ENCODE measurements around the gene ZIC2. TPM values are rescaled to one million over a fixed set of nuclear protein-coding genes. Genes with fewer than 3 reads are reported as not detected.

ZIC2 gene
- polyA plus RNA-seq, 1 donor from 2014 or later, result 10.6 TPM

- H3K4me3 ChIP-seq (ENCODE audit: low read length), result no peak overlapping the region
- TF ChIP-seq TAF1 (IDR thresholded peaks at IDR 0.05; ENCODE audit: low read depth) (no peak), EP300 (conservative IDR thresholded peaks at IDR 0.05; ENCODE audit: poor library complexity, severe bottlenecking) (no peak), CTCF (IDR thresholded peaks at IDR 0.05; ENCODE audit: poor library complexity, severe bottlenecking) (no peak), MXI1 (conservative IDR thresholded peaks at IDR 0.05; ENCODE audit: poor library complexity, severe bottlenecking) (no peak), POLR2AphosphoS5 (IDR thresholded peaks at IDR 0.05) (no peak), REST (IDR thresholded peaks at IDR 0.05; ENCODE audit: borderline replicate concordance) (no peak), EZH2 (IDR thresholded peaks at IDR 0.05; ENCODE audit: borderline replicate concordance, insufficient read depth, low read length, poor library complexity, severe bottlenecking) (no peak)
These were observed 42.4 kb downstream of the ZIC2 start for GRCh38 chr13:100024023-100024422.

GRCh38 chr13:100029933-100030332 lies 48.3 kb downstream of the ZIC2 start:
- H3K27me3 ChIP-seq (ENCODE audit: insufficient read depth, low read depth, low read length), result no peaks in the 10 kb centered on the region
- H3K4me3 ChIP-seq (ENCODE audit: low read length), result no peak overlapping the region

More at GRCh38 chr13:100024023-100024422, 42.4 kb downstream of the ZIC2 start:
- H3K27ac ChIP-seq (ENCODE audit: low read length), result no peak overlapping the region
- no peaks in the 10 kb centered on the region for H3K79me2 ChIP-seq (replicated peaks; ENCODE audit: insufficient read depth, low read length)
- H3F3A ChIP-seq (ENCODE audit: insufficient read depth, low read length, poor library complexity, severe bottlenecking), result no peaks in the 10 kb centered on the region
- H4K20me1 ChIP-seq (ENCODE audit: insufficient read depth), result no peaks in the 10 kb centered on the region
- no peak overlapping the region for H3K4me2 ChIP-seq (ENCODE audit: low read length)
- no peaks in the 10 kb centered on the region for H3K9me3 ChIP-seq (ENCODE audit: low read length)
- H3K9ac ChIP-seq (ENCODE audit: low read length), result no peak overlapping the region
- no peak overlapping the region for H2AFZ ChIP-seq (ENCODE audit: low read depth, low read length)
- no peaks in the 10 kb centered on the region for H3K9me2 ChIP-seq (ENCODE audit: insufficient read depth, low read length)
- no peaks in the 10 kb centered on the region for H3K36me3 ChIP-seq (ENCODE audit: insufficient read depth, low read length)
- no peaks in the 10 kb centered on the region for H3K27me3 ChIP-seq (ENCODE audit: insufficient read depth, low read depth, low read length)

More at GRCh38 chr13:100029933-100030332, 48.3 kb downstream of the ZIC2 start:
- no peak overlapping the region for H3K27ac ChIP-seq (ENCODE audit: low read length)
- H3K79me2 ChIP-seq (replicated peaks; ENCODE audit: insufficient read depth, low read length), result no peaks in the 10 kb centered on the region
- H3K36me3 ChIP-seq (ENCODE audit: insufficient read depth, low read length), result no peaks in the 10 kb centered on the region
- no peaks in the 10 kb centered on the region for H3F3A ChIP-seq (ENCODE audit: insufficient read depth, low read length, poor library complexity, severe bottlenecking)
- H3K9me2 ChIP-seq (ENCODE audit: insufficient read depth, low read length), result no peaks in the 10 kb centered on the region
- H3K9me3 ChIP-seq (ENCODE audit: low read length), result no peaks in the 10 kb centered on the region
- no peak overlapping the region for H3K9ac ChIP-seq (ENCODE audit: low read length)
- no peak overlapping the region for H2AFZ ChIP-seq (ENCODE audit: low read depth, low read length)
- TF ChIP-seq POLR2AphosphoS5 (IDR thresholded peaks at IDR 0.05), result no peak
- TF ChIP-seq CTCF (IDR thresholded peaks at IDR 0.05; ENCODE audit: poor library complexity, severe bottlenecking), result no peak
- no peak for TF ChIP-seq SMC3 (conservative IDR thresholded peaks at IDR 0.05; ENCODE audit: poor library complexity)
- no peak for TF ChIP-seq EZH2 (IDR thresholded peaks at IDR 0.05; ENCODE audit: borderline replicate concordance, insufficient read depth, low read length, poor library complexity, severe bottlenecking)
- no peak for TF ChIP-seq MXI1 (conservative IDR thresholded peaks at IDR 0.05; ENCODE audit: poor library complexity, severe bottlenecking)
- no peak for TF ChIP-seq TAF1 (IDR thresholded peaks at IDR 0.05; ENCODE audit: low read depth)
- TF ChIP-seq EP300 (conservative IDR thresholded peaks at IDR 0.05; ENCODE audit: poor library complexity, severe bottlenecking), result no peak
- no peak for TF ChIP-seq RAD21 (conservative IDR thresholded peaks at IDR 0.05)
- no peak for TF ChIP-seq REST (IDR thresholded peaks at IDR 0.05; ENCODE audit: borderline replicate concordance)
- no peaks in the 10 kb centered on the region for H4K20me1 ChIP-seq (ENCODE audit: insufficient read depth)
- H3K4me2 ChIP-seq (ENCODE audit: low read length), result no peak overlapping the region
